ENCODE measurements around the gene SPIRE2.

SPIRE2 gene

GRCh38 chr16:89841275-89841674 lies 13.0 kb downstream of the SPIRE2 start:
- DNase-seq = peak; percentile 62

DNA sequence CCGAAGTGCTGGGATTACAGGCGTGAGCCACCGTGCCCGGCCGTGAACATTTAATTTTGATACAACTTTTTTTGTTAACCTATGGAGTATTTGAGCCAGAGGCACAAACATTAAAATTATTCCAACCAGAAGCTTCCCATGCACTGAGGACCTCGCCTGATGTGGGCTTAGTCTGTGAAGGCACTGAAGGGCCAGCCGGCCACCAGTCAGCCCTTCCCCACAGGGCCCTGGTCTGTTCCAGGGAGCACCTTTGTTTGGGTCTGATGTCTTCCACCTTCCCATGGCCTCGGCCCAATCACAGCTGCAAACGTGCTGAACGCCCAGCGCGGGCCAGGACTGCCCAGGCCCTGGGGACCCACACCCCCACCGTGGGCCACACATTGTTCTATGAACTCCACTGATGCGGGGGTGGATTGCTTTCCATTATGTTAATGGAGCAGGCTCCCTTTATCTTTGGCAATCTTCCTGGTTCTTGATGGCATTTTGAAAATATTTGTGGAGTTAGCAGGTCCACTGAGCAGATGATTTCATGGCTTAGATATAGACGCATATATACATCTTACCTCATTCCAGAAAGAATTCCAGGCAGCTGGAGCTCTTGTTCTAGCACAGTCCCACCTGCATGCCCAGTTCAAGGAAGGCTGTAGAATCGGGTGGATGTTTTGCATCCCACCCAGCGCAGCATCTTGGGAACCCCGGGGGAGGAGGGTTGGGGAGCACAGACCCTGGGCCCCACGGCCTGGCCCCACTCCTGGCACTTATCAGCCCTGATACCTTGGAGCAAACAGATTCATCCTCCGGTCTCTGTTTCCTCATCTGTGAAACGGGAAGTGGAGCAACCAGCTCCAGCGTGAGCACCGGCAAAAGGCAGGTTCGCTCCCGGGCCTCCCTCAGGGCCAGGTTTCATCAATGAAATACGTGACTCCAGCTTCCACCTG lies 14.5 kb downstream of the SPIRE2 start:
- no peak for DNase-seq

GRCh38 chr16:89843409-89844350 lies 15.4 kb downstream of the SPIRE2 start:
- DNase-seq = no peak

DNA sequence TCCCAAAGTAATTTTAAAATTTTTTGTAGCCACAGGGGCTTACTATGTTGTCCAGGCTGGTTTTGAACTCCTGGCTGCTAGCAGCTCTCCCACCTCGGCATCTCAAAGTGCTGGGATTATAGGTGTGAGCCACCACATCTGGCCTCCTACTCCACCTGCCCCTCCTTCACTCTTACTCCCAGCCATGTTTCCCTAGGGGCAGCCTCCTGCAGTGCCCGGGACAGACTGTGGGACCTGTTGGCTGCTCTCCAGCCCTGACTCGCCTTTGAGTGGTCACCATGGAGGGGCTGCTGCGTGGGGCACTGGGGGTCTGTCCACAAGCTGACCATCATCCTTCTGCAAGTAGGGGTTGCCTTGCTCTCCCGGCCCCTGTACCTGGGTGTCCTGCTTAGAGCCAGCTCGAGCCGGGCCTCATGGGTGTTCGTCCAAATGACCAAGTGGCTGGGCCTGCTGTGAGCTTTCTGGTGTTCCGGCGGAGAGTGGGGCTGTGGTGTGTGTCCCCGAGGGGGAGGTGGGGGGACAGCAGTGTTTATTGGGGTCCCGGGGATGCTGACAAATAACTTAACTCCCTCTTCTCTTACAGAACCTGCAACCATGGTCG lies 16.6 kb downstream of the SPIRE2 start:
- DNase-seq = no peak

DNA sequence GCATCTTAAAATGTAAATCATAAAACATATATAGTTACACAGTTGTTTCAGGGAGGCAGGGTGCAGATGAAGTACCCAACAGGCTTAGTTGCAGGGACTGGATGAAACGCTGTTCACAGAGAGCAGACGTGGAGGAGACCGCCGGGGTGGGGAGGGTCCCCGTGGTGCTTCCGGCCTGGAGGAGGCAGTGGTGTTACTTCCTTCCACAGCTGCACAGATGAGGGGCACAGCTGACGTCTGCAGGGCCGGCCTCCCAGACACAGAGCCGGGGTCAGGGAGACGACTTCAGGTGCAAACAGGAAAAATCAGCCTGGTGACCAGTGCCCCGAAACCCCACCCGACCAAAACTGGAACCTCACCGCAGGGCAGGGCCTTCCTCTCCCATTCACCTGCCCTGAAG lies 17.1 kb downstream of the SPIRE2 start:
- peak; percentile 37 for DNase-seq

DNA sequence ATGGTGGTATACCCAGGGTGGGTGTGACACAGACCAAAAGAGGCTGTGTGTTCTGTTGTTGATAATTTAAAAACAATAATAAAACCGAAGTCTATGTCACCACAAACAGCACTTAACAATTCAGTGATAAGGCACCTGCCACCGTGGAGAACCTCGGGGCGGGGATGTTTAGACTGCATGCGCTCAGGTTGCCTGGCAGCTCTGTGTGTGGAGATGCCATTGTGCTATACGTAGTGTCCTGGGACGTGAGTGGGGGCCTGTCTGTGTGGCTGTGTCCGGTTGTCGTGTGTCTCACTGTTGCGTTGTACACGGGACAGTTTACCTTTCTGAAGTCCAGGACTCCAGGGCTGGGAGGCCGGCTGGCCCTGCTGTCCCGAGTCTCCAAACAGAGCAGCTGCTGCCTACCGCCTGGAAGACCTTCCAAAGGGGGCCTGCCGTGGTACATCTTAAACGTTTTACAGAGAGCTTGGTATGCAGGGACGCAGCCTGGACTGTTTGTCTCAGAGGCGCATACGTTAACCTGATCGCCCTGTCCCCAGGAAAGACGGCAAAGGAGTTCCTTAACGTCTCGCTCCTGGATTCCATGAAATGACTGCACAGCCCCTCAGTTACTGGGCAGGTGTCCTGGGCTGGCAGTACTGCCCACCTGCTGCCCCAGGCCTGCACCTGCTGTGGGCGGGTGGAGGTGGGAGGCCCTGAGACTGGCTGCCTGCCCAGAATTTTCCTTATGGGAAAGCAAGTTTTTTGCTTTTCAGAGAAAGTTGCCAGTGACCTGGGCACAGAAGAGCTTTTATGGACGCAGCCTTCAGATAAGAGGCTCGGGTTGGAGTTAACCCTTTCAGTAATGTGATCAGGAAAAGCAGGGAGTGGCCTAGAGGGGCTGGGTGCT lies 19.0 kb downstream of the SPIRE2 start:
- DNase-seq = no peak

DNA sequence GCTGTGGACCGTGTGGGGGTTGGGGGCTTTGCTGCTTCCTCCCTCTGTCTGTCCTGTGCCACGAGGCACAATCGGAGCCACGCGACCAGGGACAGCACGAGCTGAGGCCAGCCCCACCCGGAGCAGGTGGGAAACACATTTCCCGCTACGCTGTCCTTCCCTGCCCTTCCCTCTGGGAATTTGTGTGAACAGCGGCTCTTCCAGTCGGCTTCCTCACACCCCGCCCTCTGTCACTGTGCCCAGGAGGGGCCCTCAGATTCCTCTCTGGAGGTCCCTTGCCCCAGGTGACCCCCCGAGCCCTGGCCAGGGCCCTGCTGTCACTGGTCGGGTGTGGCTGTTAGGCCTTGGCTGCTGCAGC lies 19.6 kb downstream of the SPIRE2 start:
- DNase-seq = no peak

GRCh38 chr16:89848974-89849373 lies 20.7 kb downstream of the SPIRE2 start:
- no peak for DNase-seq

DNA sequence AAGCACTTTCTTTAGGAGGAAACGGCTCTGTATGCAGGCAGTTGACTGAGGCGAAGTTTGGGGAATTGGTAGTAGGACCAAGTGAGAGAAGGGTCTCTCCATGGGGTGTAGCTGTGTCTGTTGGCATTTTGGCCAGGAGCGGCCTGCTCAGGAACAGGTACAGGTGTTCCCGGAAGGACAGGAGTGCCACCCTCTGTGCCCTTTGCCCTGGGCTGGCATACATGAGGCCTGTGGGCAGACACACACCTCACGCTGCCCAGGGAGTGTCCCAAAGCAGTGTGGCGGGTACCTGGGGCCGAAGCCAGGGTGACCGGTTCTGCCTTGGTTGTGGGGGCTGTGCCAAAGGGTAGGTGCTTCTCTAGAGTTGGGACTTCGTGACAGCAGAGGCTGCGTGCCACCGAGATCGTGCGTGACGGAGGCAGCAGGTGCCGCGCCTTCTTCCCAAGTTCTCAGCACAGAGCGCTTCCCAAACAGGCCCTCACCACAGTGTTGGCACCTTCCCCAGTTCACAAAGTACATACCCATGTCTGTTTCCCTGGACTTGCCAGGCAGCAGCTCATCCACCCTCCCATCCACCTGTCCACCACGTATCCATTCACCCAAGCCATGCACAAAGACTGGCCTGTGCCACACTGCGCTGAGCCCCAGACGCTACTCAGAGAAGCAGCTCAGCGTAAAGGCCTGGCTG lies 25.2 kb downstream of the SPIRE2 start:
- no peak for DNase-seq

- DNase-seq = no peak
These were observed 27.1 kb downstream of the SPIRE2 start for GRCh38 chr16:89855301-89855945.

- no peak for DNase-seq
These were observed 27.7 kb downstream of the SPIRE2 start for GRCh38 chr16:89855986-89856385.

GRCh38 chr16:89858973-89859614 lies 30.8 kb downstream of the SPIRE2 start:
- no peak for DNase-seq

DNA sequence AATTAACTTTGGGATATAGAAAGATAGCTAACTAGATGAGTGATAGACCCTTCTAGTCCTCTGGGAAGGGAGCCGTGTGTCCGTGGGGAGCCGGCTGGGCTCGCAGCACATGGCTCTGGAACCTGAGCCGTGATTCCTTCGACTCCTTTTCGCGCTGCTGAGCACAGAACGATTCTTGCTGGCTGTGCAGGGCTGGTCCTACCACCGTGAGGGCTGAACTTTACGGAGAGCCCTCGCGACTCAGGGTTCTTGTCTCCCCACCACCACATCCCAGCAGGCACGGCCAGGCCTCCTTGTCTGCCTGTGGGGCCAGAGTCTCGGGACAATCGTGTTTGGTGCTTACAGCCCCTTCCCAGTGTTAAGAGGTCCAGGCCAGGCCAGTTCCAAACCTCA lies 31.3 kb downstream of the SPIRE2 start:
- DNase-seq = no peak

DNA sequence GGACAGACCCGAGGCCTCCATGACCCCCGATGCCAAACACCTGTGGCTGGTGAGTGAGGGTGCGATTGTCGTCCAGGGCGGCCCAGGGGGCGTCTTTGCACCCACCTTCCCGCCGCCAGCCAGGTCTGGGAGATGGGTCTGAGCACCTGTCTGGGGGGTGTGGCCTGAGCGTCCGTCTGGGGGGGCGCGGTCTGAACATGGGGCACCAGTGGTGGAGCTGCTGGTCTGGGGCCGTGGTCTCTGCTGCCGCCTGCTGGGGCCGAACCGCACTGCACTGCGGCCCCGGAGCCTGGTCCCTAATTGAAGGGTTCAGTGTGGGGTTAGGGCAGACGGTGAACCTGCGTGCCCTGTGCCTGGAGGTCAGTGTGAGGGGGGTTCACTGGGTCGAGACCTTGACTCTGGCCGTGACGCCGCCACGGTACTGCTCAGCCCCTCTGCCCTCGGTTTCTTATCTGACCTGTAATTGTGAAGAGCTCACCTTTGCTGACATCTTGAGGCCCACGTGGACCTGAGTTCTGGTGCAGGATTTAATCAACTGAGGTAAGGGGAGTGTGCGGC lies 32.6 kb downstream of the SPIRE2 start:
- peak; percentile 79 for DNase-seq

GRCh38 chr16:89861648-89862047 lies 33.4 kb downstream of the SPIRE2 start:
- DNase-seq = no peak

GRCh38 chr16:89862732-89863131 lies 34.5 kb downstream of the SPIRE2 start:
- DNase-seq = no peak

DNA sequence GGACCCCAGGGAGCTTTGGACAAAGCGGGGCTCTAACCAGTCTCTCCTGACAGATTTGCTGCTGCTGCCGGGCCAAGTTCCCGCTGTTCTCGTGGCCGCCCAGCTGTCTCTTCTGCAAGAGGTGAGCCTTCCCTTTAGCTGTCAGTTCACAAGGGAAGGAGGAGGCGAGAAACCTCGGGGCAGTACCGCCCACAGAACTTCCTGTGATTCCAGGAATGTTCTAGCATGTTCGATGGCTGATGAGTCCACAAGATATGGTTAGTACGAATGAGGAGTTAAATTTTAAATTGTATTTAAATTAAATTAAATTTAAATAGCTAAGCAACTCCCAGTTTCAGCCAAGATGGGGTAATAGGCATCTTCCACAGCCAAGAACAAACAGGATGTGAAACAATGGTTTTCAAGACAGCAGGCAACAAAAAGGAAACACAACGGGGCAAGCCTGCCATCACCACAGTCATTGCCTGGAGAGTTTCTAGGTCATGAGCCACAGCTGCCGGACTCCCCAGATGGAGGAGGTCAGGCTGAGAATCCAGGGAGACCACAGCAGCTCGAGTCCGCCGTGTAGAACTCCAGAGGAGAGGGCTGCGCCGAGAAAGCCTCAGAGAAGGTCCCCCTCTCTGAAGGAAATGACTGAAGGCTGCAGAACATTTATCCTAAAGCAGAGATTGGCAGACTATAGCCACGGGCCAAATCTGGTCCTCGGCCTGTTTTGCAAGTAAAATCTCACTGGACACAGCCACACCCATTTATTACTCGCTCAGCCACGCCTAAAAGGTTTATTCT lies 35.7 kb downstream of the SPIRE2 start:
- peak; percentile 65 for DNase-seq

- DNase-seq = no peak
These were observed 36.2 kb downstream of the SPIRE2 start for GRCh38 chr16:89864527-89864820.

- no peak for DNase-seq
These were observed 39.6 kb downstream of the SPIRE2 start for GRCh38 chr16:89867918-89868317.

DNA sequence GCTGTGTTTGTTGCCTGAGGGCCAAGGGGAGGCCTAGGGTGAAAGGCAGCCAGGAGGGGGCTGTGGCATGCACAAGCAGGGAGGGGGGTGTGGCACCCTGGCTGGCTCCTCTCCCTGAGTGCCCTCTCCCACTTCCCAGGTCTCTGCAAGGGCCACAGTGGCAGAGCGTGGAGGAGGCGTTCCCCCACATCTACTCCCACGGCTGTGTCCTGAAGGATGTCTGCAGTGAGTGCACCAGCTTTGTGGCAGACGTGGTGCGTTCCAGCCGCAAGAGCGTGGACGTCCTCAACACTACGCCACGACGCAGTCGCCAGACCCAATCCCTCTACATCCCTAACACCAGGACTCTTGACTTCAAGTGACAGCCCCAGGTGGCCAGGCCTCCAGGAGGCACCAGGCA lies 41.6 kb downstream of the SPIRE2 start:
- DNase-seq = no peak
